GM10847 (cell line): ENCODE results near the gene DLX1.

Experiments used
- POLR2A ChIP-seq: IDR thresholded peaks from 2 replicates; pipeline ENCODE4 v1.6.1; 2011; ENCODE audit not compliant: insufficient read length; ENCODE audit errors: extremely low read depth

Gene DLX1

GRCh38 chr2:172085460-172086159 is at the start of gene DLX1:
TSS of gene DLX1 (plus strand) at chr2:172085507. CDS start at chr2:172085678, 171 bp downstream.
- TF ChIP-seq POLR2A, result no peak

GRCh38 chr2:172038121-172038520 is 47.2 kb upstream of the DLX1 start:
- TF ChIP-seq POLR2A, result no peak

GRCh38 chr2:172038604-172039003 is 46.7 kb upstream of the DLX1 start:
- TF ChIP-seq POLR2A, result no peak

- no peak for TF ChIP-seq POLR2A
Observed at GRCh38 chr2:172039011-172039704, 46.1 kb upstream of the DLX1 start.

GRCh38 chr2:172040311-172040710 is 45.0 kb upstream of the DLX1 start:
- TF ChIP-seq POLR2A, result no peak

- TF ChIP-seq POLR2A, result no peak
Observed at GRCh38 chr2:172046080-172046678, 39.1 kb upstream of the DLX1 start.

- TF ChIP-seq POLR2A, result no peak
Observed at GRCh38 chr2:172046866-172047565, 38.3 kb upstream of the DLX1 start.

- no peak for TF ChIP-seq POLR2A
Observed at GRCh38 chr2:172047566-172048507, 37.5 kb upstream of the DLX1 start.

- no peak for TF ChIP-seq POLR2A
Observed at GRCh38 chr2:172048508-172049503, 36.5 kb upstream of the DLX1 start.

GRCh38 chr2:172049567-172050120 is 35.7 kb upstream of the DLX1 start:
- no peak for TF ChIP-seq POLR2A

- no peak for TF ChIP-seq POLR2A
Observed at GRCh38 chr2:172050479-172051125, 34.7 kb upstream of the DLX1 start.

- TF ChIP-seq POLR2A, result no peak
Observed at GRCh38 chr2:172052000-172052983, 33.0 kb upstream of the DLX1 start.

GRCh38 chr2:172053486-172053885 is 31.8 kb upstream of the DLX1 start:
- TF ChIP-seq POLR2A, result no peak
